ENCODE measurements around the gene ZNF678.
"Not testable (repeated sequence)": the region's sequence is repeated elsewhere in the genome, so short reads cannot be mapped to it uniquely, and the experiment has no call there.

GRCh38 chr1:227701631-227702030 is 138.3 kb downstream of the ZNF678 start:
- not testable (repeated sequence) for TF ChIP-seq CTCF, POLR2A (IDR thresholded peaks at IDR 0.05)
